HPDE6-E6E7 (cell line): Measurements from ENCODE around the gene ASAH2.
A peak's percentile ranks its signal among the peaks of the same experiment; 100 is the strongest.
"Not testable (repeated sequence)": the region's sequence is repeated elsewhere in the genome, so short reads cannot be mapped to it uniquely, and the experiment has no call there.

ENCODE experiments used
- DNase-seq: peaks from one replicate; pipeline ENCODE4 v3.0.0; 2011; ENCODE audit warnings: missing footprints; ENCODE audit errors: extremely low spot score

ASAH2 gene

DNA sequence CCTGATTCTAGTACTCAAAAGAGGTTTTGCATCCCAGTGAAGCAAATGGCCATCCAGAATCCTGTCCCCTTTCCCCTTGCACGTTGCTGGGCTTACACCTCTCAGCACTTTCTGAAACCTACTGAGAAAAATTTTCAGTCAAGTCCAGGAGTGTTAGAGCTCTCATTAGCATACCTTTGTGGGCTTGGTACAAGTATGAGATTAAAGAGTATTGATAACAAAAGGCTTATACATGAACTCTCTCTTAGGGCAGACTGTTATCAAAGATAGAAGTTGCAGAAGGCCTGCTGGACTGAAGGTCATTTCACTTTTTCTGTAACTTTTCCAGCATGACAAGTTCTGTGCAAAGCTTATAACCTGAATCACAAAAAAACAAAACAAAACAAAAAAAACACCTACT, at the start of gene ASAH2:
Gene ASAH2 (minus strand): TSS at position 123 of the 400 bp plus-strand sequence. CDS start 2,906 bp downstream, outside the sequence.
- DNase-seq, result no peak

DNA sequence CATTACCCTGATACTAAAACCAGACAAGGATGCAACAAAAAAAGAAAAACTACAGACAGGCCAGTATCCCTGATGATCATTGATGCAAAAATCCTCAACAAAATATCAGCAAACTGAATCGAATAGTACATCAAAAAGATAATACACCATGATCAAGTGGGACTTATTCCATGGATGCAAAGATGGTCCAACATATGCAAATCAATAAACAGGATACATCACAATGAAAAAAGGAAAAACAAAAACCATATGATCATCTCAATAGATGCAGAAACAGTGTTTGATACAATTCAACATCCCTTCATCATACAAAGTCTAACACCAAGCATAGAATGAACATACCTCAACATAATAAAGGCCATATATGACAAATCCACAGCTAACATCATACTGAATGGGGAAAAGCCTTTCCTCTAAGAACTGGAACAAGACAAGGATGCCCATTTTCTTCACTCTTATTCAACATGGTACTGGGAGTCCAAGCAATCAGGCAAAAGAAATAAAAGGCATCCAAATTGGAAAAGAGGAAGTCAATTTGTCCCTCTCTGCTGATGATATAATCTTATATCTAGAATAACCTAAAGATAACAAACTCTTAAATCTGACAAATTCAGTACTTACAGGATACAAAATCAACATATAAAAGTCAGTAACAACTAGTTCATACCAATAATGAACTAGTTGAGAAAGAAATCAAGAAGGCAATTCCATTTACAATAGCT, 48.8 kb upstream of the ASAH2 start:
- no peak for DNase-seq

DNA sequence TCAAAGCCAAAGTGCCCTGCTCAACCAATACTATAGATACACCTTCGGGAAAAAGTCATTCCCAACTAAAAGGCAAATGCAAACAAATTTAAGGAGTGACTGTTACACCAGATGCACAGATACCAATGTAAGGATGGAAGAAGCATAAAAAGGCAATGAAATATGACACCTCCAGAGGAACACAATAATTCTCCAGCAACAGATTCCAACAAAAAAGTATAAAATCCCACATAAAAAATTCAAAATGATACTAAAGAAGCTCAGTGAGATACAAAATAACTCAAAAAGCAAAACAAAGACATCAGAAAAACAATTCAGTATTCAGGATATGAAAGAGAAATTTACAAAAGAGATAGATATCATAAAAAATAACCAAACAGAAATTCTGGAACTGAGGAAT, 44.1 kb upstream of the ASAH2 start:
- no peak for DNase-seq

DNA sequence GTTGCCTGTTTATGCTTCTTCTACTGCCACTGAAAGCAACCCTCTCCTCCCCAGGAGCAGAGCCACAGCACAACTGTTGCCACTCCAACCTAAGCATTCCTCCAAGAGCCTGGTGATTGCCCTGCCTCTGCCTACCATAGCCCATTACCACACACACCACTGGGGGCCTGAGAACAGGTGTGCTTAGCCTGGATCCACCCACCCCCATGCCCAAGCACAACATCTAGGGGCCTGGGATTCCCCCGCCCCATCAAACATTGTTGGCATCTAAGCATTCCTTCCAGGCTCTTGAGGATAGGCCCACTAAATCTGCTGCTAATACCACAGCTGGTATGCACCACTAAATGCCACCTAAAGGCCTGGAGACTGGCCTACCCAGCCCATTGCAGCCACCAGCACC, 43.3 kb upstream of the ASAH2 start:
- no peak for DNase-seq

GRCh38 chr10:50293513-50294313, 42.4 kb upstream of the ASAH2 start:
- no peak for DNase-seq

GRCh38 chr10:50291261-50291850, 40.0 kb upstream of the ASAH2 start:
- DNase-seq, result no peak

- no peak for DNase-seq
Measured at GRCh38 chr10:50289196-50289595, 37.9 kb upstream of the ASAH2 start.

GRCh38 chr10:50286996-50287803, 35.9 kb upstream of the ASAH2 start:
- DNase-seq, result no peak

DNA sequence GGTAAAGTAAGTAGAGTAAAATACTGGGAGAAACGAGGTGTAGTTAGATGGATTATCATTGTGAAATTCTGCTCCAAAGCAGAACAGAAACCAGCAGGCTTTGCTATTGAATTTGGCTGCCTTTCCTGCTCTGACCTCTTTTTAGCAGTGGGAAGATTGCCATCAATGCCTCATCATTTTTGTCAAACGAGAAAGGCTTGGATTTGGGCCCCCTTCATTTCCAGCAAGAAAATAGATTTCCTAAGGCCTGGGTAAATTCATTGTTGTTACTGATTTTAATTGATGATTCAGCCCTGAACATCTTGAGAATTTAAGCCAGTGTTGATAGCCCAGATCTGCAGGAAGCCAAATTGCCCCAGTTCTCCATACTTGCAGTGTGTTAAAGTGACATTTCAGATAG, 35.2 kb upstream of the ASAH2 start:
- no peak for DNase-seq

DNA sequence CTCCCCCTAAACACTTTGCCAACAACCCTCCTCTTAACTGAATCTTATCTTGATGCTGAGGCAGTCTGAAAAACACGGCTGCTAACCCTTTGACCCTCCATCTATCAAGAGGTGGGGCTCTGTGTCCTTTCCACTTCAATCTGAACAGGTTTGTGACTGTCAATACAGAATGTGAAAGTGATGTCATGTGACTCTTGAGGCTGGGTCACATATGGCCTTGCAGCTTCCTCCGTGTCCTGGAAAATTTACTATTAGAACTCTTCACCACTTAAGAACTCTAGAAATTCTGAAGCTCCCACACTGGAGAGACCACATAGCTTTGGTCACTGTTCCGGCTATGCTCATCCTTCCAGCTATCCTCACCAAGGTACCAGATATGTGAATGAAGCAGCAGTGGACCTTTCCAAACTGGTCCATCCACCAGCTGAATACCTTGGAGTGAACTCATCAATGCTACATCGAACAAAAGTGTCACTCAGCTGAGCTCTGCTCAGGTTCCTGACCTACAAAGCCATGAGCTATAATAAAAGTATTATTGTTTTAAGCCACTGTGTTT, 30.7 kb upstream of the ASAH2 start:
- DNase-seq, result no peak

DNA sequence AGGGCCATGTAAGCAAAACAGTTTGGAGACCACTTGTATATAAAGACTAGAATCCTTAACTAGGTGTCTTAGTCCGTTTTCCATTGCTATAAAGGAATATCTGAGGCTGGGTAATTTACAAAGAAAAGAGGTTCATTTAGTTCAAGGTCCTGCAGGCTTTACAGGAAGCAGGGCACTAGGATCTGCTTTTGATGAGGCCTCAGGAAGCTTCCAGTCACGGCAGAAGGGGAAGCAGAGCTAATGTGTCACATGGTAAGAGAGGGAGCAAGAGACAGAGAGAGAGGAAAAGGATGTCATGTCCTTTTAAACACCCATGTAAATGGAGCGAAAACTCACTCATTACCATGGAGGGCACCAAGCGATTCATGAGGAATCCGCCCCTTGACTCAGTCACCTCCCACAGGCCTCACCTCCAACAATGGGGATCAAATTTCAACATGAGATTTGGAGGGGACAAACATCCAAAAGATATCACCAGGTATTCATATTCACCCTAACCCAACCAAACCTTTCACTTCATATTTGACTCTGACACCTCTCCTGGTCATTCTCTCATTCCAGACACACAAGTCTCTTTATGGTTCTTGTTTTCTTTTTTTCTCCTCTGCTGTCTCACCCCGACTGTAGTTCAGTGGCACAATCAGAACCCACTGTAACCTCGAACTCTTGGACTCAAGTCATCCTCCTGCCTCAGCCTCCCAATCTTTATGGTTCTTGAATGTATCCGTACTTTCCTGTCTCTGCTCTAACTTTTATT, 30.1 kb upstream of the ASAH2 start:
- DNase-seq, result no peak

- no peak for DNase-seq
Measured at GRCh38 chr10:50280049-50280841, 28.9 kb upstream of the ASAH2 start.

GRCh38 chr10:50279489-50279888, 28.2 kb upstream of the ASAH2 start:
- peak; percentile 41 for DNase-seq

DNA sequence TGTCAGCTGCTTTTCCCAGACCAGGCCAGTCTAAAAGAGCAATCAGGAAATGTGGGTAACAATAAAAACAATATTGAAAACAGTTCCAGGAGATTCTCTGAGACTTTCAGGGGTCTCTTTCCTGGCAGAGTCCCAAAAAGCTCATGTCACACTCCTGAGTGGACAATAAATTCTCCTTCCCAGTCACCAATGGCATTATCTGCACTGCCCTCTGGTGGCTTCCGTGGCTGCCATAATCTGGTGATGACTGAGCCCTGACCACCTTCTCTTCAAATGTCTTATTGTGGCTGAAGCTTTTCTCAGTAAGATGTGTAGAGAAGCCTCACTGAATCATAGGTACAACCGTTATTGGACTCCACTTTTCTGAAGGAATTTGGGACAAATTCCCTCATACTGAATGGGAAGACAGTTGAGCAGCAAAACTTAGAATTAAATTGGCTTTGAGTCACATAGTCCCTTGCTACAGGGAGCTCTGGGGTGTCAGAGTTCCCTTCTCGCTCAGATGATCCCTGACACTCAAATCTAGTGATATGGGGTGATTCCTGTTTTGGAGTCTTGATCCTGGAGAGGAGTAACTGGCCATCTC, 24.4 kb upstream of the ASAH2 start:
- DNase-seq, result peak; percentile 34

DNA sequence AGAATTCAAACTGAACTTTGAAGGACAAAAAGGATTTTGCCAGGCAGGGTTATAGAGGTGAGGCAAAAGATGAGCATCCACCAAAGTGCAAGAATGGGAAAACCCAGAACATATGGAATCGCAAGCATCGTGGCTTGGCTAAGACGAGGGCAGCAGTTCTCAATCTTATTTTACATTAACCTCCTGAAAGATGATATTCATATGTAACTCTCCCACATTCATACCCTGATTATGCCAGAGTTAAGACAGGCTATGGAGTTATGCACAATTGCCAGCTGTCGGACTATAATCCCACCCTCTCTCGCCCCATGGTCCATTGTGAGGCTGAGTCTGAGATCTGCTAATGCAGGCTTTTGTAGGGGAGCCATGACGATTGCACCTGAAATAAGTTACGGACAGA, 21.2 kb upstream of the ASAH2 start:
- no peak for DNase-seq

GRCh38 chr10:50271564-50272250, 20.4 kb upstream of the ASAH2 start:
- no peak for DNase-seq

DNA sequence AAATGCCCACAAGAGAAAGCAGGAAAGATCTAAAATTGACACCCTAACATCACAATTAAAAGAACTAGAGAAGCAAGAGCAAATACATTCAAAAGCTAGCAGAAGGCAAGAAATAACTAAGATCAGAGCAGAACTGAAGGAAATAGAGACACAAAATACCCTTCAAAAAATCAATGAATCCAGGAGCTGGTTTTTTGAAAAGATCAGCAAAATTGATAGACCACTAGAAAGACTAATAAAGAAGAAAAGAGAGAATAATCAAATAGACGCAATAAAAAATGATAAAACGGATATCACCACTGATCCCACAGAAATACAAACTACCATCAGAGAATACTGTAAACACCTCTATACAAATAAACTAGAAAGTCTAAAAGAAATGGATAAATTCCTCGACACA, 16.6 kb upstream of the ASAH2 start:
- DNase-seq, result not testable (repeated sequence)

GRCh38 chr10:50262625-50263024, 11.3 kb upstream of the ASAH2 start:
- DNase-seq, result not testable (repeated sequence)

GRCh38 chr10:50260791-50261281, 9.5 kb upstream of the ASAH2 start:
- DNase-seq, result no peak
